ENCODE data around the gene S100A10.

Gene S100A10

GRCh38 chr1:152035539-152036266 is 42.0 kb upstream of the S100A10 start:
- peak overlapping the region; percentile 99 for H3K4me2 ChIP-seq (ENCODE audit: low read depth, low read length, poor library complexity, severe bottlenecking)
- peaks cover 11% of the 10 kb centered on the region for H3F3A ChIP-seq (ENCODE audit: low read depth)
- peak overlapping the region; percentile 94 for H3K4me3 ChIP-seq (ENCODE audit: low read length, poor library complexity, severe bottlenecking)
- H3K36me3 ChIP-seq (ENCODE audit: insufficient read depth, low read length) = peaks cover 28% of the 10 kb centered on the region
- peaks cover 32% of the 10 kb centered on the region for H3K4me1 ChIP-seq (ENCODE audit: insufficient read depth, low read length, poor library complexity, severe bottlenecking)
- TF ChIP-seq CTCF (conservative IDR thresholded peaks at IDR 0.05; ENCODE audit: low read length) (no peak), EZH2phosphoT487 (IDR thresholded peaks at IDR 0.05; ENCODE audit: borderline replicate concordance) (no peak)
- H3K79me2 ChIP-seq (ENCODE audit: insufficient read depth, low read length) = peaks cover 42% of the 10 kb centered on the region
- no peaks in the 10 kb centered on the region for H3K9me2 ChIP-seq (replicated peaks; ENCODE audit: low read depth, low read length)
- peak overlapping the region; percentile 99 for H3K9ac ChIP-seq (ENCODE audit: low read depth, low read length, poor library complexity, severe bottlenecking)
- no peaks in the 10 kb centered on the region for H3K9me3 ChIP-seq (ENCODE audit: insufficient read depth, low read depth, low read length)
- H4K20me1 ChIP-seq (ENCODE audit: insufficient read depth, low read length, poor library complexity, severe bottlenecking) = peaks cover 20% of the 10 kb centered on the region
- peak overlapping the region; percentile 2; the same call in 1 of the 2 replicates for H2AFZ ChIP-seq (ENCODE audit: low read length)
- H3K27me3 ChIP-seq (ENCODE audit: insufficient read depth, low read length, poor library complexity, severe bottlenecking) = peaks cover 14% of the 10 kb centered on the region

DNA sequence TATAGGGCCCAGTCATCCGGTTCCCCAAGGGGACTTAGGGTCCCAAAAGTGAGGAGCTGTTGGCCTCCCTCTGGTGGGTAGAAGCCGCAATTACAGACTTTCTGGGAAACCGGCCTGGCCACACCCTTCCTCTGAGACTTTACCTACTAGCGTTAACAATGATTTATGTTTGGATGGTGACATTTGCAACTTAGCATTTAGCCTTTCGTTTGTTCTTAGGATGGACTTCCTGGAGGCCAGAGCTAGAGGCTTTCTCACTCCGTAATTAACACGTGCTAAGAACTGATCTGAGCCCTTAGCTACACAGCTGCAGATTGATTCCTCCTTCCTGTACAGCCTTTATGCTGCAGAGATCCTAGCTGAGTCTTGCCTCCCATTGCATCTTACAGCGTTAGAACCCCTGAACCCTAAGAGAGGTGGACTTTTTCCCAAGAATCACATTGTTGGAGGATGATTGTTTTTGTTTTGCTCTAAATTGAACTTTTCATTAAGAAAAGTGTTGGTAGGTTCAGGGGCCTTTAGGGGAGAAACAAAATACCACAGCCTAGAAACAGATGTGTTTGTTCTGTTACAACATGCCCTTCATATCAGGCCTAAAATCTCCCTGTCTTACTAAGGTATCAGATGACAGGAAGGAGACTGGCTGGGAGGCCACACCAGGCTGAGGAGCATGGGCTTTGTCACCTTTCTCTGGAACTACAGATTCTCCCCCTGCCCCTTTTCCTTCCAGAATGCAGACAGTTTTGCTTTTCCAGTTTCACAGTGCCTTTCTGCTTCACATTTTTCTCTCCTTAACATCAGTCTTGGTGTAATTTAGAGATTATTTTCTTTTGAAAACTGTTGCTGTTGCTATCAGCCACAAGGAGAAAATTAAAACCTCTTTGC is 41.2 kb upstream of the S100A10 start:
- Histone ChIP-seq H3F3A (ENCODE audit: low read depth) (peaks cover 11% of the 10 kb centered on the region), H3K9ac (ENCODE audit: low read depth, low read length, poor library complexity, severe bottlenecking) (peak overlapping the region; percentile 99), H2AFZ (ENCODE audit: low read length) (no peak overlapping the region), H3K36me3 (ENCODE audit: insufficient read depth, low read length) (peaks cover 28% of the 10 kb centered on the region), H3K4me2 (ENCODE audit: low read depth, low read length, poor library complexity, severe bottlenecking) (peak overlapping the region; percentile 99), H3K9me2 (replicated peaks; ENCODE audit: low read depth, low read length) (no peaks in the 10 kb centered on the region), H4K20me1 (ENCODE audit: insufficient read depth, low read length, poor library complexity, severe bottlenecking) (peaks cover 20% of the 10 kb centered on the region), H3K4me3 (ENCODE audit: low read length, poor library complexity, severe bottlenecking) (peak overlapping the region; percentile 94), H3K4me1 (ENCODE audit: insufficient read depth, low read length, poor library complexity, severe bottlenecking) (peaks cover 32% of the 10 kb centered on the region), H3K9me3 (ENCODE audit: insufficient read depth, low read depth, low read length) (no peaks in the 10 kb centered on the region), H3K79me2 (ENCODE audit: insufficient read depth, low read length) (peaks cover 42% of the 10 kb centered on the region), H3K27me3 (ENCODE audit: insufficient read depth, low read length, poor library complexity, severe bottlenecking) (peaks cover 14% of the 10 kb centered on the region)
- TF ChIP-seq CTCF (conservative IDR thresholded peaks at IDR 0.05; ENCODE audit: low read length) (peak; percentile 88), EZH2phosphoT487 (IDR thresholded peaks at IDR 0.05; ENCODE audit: borderline replicate concordance) (no peak)

GRCh38 chr1:152034324-152034653 is 40.6 kb upstream of the S100A10 start:
- peak overlapping the region; percentile 99 for H3K9ac ChIP-seq (ENCODE audit: low read depth, low read length, poor library complexity, severe bottlenecking)
- H3K4me1 ChIP-seq (ENCODE audit: insufficient read depth, low read length, poor library complexity, severe bottlenecking) = peaks cover 32% of the 10 kb centered on the region
- peaks cover 14% of the 10 kb centered on the region for H3K27me3 ChIP-seq (ENCODE audit: insufficient read depth, low read length, poor library complexity, severe bottlenecking)

More at GRCh38 chr1:152034324-152034653, 40.6 kb upstream of the S100A10 start:
- peaks cover 11% of the 10 kb centered on the region for H3F3A ChIP-seq (ENCODE audit: low read depth)
- H3K36me3 ChIP-seq (ENCODE audit: insufficient read depth, low read length) = peaks cover 28% of the 10 kb centered on the region
- no peaks in the 10 kb centered on the region for H3K9me2 ChIP-seq (replicated peaks; ENCODE audit: low read depth, low read length)
- no peaks in the 10 kb centered on the region for H3K9me3 ChIP-seq (ENCODE audit: insufficient read depth, low read depth, low read length)
- H3K4me2 ChIP-seq (ENCODE audit: low read depth, low read length, poor library complexity, severe bottlenecking) = peak overlapping the region; percentile 99
- peak overlapping the region; percentile 94 for H3K4me3 ChIP-seq (ENCODE audit: low read length, poor library complexity, severe bottlenecking)
- peaks cover 20% of the 10 kb centered on the region for H4K20me1 ChIP-seq (ENCODE audit: insufficient read depth, low read length, poor library complexity, severe bottlenecking)
- no peak overlapping the region for H2AFZ ChIP-seq (ENCODE audit: low read length)
- TF ChIP-seq EZH2phosphoT487 (IDR thresholded peaks at IDR 0.05; ENCODE audit: borderline replicate concordance) (no peak), CTCF (conservative IDR thresholded peaks at IDR 0.05; ENCODE audit: low read length) (no peak)
- H3K79me2 ChIP-seq (ENCODE audit: insufficient read depth, low read length) = peaks cover 42% of the 10 kb centered on the region
